Cerebellar cortex (tissue), 1 donor: Measurements from ENCODE around the gene INIP.
"Not testable (repeated sequence)": the region's sequence is repeated elsewhere in the genome, so short reads cannot be mapped to it uniquely, and the experiment has no call there.

Experiments
- DNase-seq: peaks from one replicate; pipeline ENCODE4 v3.0.0-alpha.2; 2015; ENCODE audit warnings: low spot score

INIP gene

GRCh38 chr9:112734892-112735291 is 17.0 kb upstream of the INIP start:
- DNase-seq = no peak

GRCh38 chr9:112731971-112732370 is 14.1 kb upstream of the INIP start:
- DNase-seq = no peak

GRCh38 chr9:112728401-112728800 is 10.5 kb upstream of the INIP start:
- no peak for DNase-seq

- DNase-seq = no peak
Observed at GRCh38 chr9:112726428-112726827, 8.5 kb upstream of the INIP start.

- DNase-seq = no peak
Observed at GRCh38 chr9:112725961-112726360, 8.0 kb upstream of the INIP start.

GRCh38 chr9:112722749-112723148 is 4.8 kb upstream of the INIP start:
- not testable (repeated sequence) for DNase-seq

- no peak for DNase-seq
Observed at GRCh38 chr9:112720113-112720780, 2.3 kb upstream of the INIP start.

- no peak for DNase-seq
Observed at GRCh38 chr9:112719696-112720095, 1.8 kb upstream of the INIP start.

GRCh38 chr9:112719241-112719691 is 1.3 kb upstream of the INIP start:
- DNase-seq = peak; percentile 21

GRCh38 chr9:112712678-112713077 is 5.2 kb downstream of the INIP start:
- DNase-seq = no peak

GRCh38 chr9:112711050-112711689 is 6.7 kb downstream of the INIP start:
- DNase-seq = peak; percentile 53

- DNase-seq = peak; percentile 82
Observed at GRCh38 chr9:112705768-112706427, 12.0 kb downstream of the INIP start.

GRCh38 chr9:112703304-112703703 is 14.6 kb downstream of the INIP start:
- DNase-seq = no peak

- DNase-seq = no peak
Observed at GRCh38 chr9:112700085-112700484, 17.8 kb downstream of the INIP start.

- DNase-seq = no peak
Observed at GRCh38 chr9:112699230-112699629, 18.7 kb downstream of the INIP start.

GRCh38 chr9:112696461-112696860 is 21.5 kb downstream of the INIP start:
- no peak for DNase-seq

GRCh38 chr9:112694706-112695555 is 23.0 kb downstream of the INIP start:
- no peak for DNase-seq

GRCh38 chr9:112689161-112689740 is 28.7 kb downstream of the INIP start:
- DNase-seq = peak; percentile 54

GRCh38 chr9:112680731-112681402 is 37.0 kb downstream of the INIP start:
- no peak for DNase-seq

GRCh38 chr9:112677040-112677439 is 40.9 kb downstream of the INIP start:
- DNase-seq = no peak

- DNase-seq = not testable (repeated sequence)
Observed at GRCh38 chr9:112673221-112673620, 44.7 kb downstream of the INIP start.
